T-cell (primary cell): ENCODE results near the gene HRNR. TPM values are rescaled to one million over a fixed set of nuclear protein-coding genes. Genes with fewer than 3 reads are reported as not detected.
"Not testable (repeated sequence)": the region's sequence is repeated elsewhere in the genome, so short reads cannot be mapped to it uniquely, and the experiment has no call there.

ENCODE experiments used
- ATAC-seq, 4 experiments: fragments of 200-7000 bp in 3 of 4; fragments of 150-1000 bp in 1 of 4; cut with Tn5 transposase; replicated peaks in 1 of 4; 1 replicate in 3 of 4; 2 replicates in 1 of 4; pipeline ENCODE4 v1.10.0; 2021; ENCODE audit warnings: moderate library complexity in 3 of 4, mild to moderate bottlenecking in 2 of 4, moderate number of reproducible peaks in 1 of 4
- CTCF ChIA-PET, 2 donors: fragments of 300-600 bp; sonication (Branson Sonifier 250); formaldehyde crosslinking; loops; one replicate each; lab custom pipeline; 2022; ENCODE audit warnings: antibody characterized with exemption in 2 of 2; lab: Charles Lee
- POLR2A ChIA-PET, 2 donors: fragments of 300-600 bp; sonication (Branson Sonifier 250); formaldehyde crosslinking; loops; one replicate each; lab custom pipeline; 2022; ENCODE audit warnings: antibody characterized with exemption in 2 of 2; lab: Charles Lee
- DNase-seq, 35 experiments: peaks; one replicate each; pipeline versions ENCODE4 v3.0.0 to v3.0.0-alpha.2; 2013 to 2023
- H3K27ac ChIP-seq: one replicate; pipeline ENCODE4 v1.5.1; 2013; ENCODE audit warnings: low read length
- H3K27me3 ChIP-seq, 2 experiments: replicated peaks in 1 of 2; 1 replicate in 1 of 2; 2 replicates in 1 of 2; pipeline versions ENCODE4 v1.6.1 to v1.7.0; 2013; ENCODE audit warnings: low read length in 1 of 2, mixed read lengths in 1 of 2; ENCODE audit not compliant: control insufficient read depth in 2 of 2, insufficient read depth in 2 of 2; ENCODE audit errors: extremely low read depth in 1 of 2
- H3K36me3 ChIP-seq, 2 donors: 1 replicate in 1 of 2; 2 replicates in 1 of 2; pipeline versions ENCODE4 v1.6.1 to v1.7.0; 2013; ENCODE audit warnings: low read length in 1 of 2; ENCODE audit not compliant: control insufficient read depth in 2 of 2, insufficient read depth in 1 of 2; ENCODE audit errors: extremely low read depth in 1 of 2
- H3K4me1 ChIP-seq, 2 experiments: 1 replicate in 1 of 2; 2 replicates in 1 of 2; pipeline versions ENCODE4 v1.6.1 to v1.7.0; 2013; ENCODE audit warnings: low read length in 2 of 2, mixed read lengths in 1 of 2; ENCODE audit not compliant: insufficient read depth in 2 of 2, control insufficient read depth in 1 of 2; ENCODE audit errors: extremely low read depth in 1 of 2
- H3K4me3 ChIP-seq, 2 donors: 1 replicate in 1 of 2; 2 replicates in 1 of 2; pipeline versions ENCODE4 v1.5.1 to v1.7.0; 2013; ENCODE audit warnings: mild to moderate bottlenecking in 2 of 2, low read length in 1 of 2, moderate library complexity in 1 of 2; ENCODE audit not compliant: control insufficient read depth in 1 of 2; ENCODE audit errors: extremely low read depth in 1 of 2
- H3K9me3 ChIP-seq: 2 replicates; pipeline ENCODE4 v1.7.0; 2013
- H3K27ac Mint-ChIP-seq, 2 donors: one replicate each; pipeline ENCODE4 v1.8.0; 2020 to 2021; ENCODE audit warnings: mild to moderate bottlenecking in 2 of 2, mixed read lengths in 2 of 2
- H3K27me3 Mint-ChIP-seq, 2 donors: one replicate each; pipeline ENCODE4 v1.8.0; 2021 to 2022; ENCODE audit warnings: mixed read lengths in 2 of 2
- H3K36me3 Mint-ChIP-seq: one replicate; pipeline ENCODE4 v1.8.0; 2021; ENCODE audit warnings: mixed read lengths
- H3K4me1 Mint-ChIP-seq, 3 donors: one replicate each; pipeline ENCODE4 v1.8.0; 2020 to 2022; ENCODE audit warnings: mixed read lengths in 3 of 3, mild to moderate bottlenecking in 1 of 3
- H3K4me3 Mint-ChIP-seq, 3 donors: one replicate each; pipeline ENCODE4 v1.8.0; 2020 to 2022; ENCODE audit warnings: mild to moderate bottlenecking in 3 of 3, mixed read lengths in 3 of 3, moderate library complexity in 3 of 3
- H3K9me3 Mint-ChIP-seq, 3 donors: one replicate each; pipeline ENCODE4 v1.8.0; 2020 to 2022; ENCODE audit warnings: mixed read lengths in 3 of 3
- WGBS: methylation state at CpG from one replicate; pipeline ENCODE4 v1.1.5; 2013; ENCODE audit warnings: missing lambda C conversion rate; ENCODE audit not compliant: insufficient coverage; 5-methylcytosine and 5-hydroxymethylcytosine counted together
- total RNA-seq, 35 experiments: library from RNA in 6 of 35; stranded (reverse) in 6 of 35; fragments of 120-200 nt in 1 of 35; gene quantifications; one replicate each; pipeline versions ENCODE4 v1.2.1 to v1.2.4 and lab custom pipeline; 2013 to 2026

Gene HRNR
- total RNA-seq, 5 donors from 2014 or later (not counting 1 experiment from before 2014, with no cell fraction given): not detected

- no peak overlapping the region for H3K4me3 Mint-ChIP-seq
- no peak overlapping the region for H3K27ac Mint-ChIP-seq
These were observed 5.1 kb downstream of the HRNR start for GRCh38 chr1:152218762-152219436.

GRCh38 chr1:152215604-152216003, 8.4 kb downstream of the HRNR start:
- H3K27ac ChIP-seq, H3K36me3 ChIP-seq, H3K36me3 Mint-ChIP-seq, H3K4me1 ChIP-seq, H3K9me3 Mint-ChIP-seq, H3K27me3 Mint-ChIP-seq, POLR2A ChIA-PET, H3K4me3 ChIP-seq, H3K4me3 Mint-ChIP-seq, H3K27ac Mint-ChIP-seq, H3K9me3 ChIP-seq, H3K4me1 Mint-ChIP-seq, ATAC-seq, CTCF ChIA-PET: not testable (repeated sequence)
- peaks cover 0 to 10% of the 10 kb centered on the region in 2 experiments for H3K27me3 ChIP-seq
- 82% methylated on average over 4 of the region's 13 CpGs for WGBS
- DNase-seq: peak in 8 of 35 experiments; percentile 3 to 38 (median 21)

More at GRCh38 chr1:152218762-152219436, 5.1 kb downstream of the HRNR start:
- Mint-ChIP-seq H3K4me1 (no peaks in the 10 kb centered on the region), H3K27me3 (peaks cover 4 to 5% of the 10 kb centered on the region in 2 donors), H3K36me3 (peaks cover 2% of the 10 kb centered on the region), H3K9me3 (peaks cover 0 to 3% (median 0%) of the 10 kb centered on the region in 3 donors)
- H3K4me3 ChIP-seq: no peak overlapping the region
- ChIA-PET POLR2A (no interaction called here), CTCF (no interaction called here)
- peaks cover 0 to 13% of the 10 kb centered on the region in 2 experiments for H3K27me3 ChIP-seq
- H3K36me3 ChIP-seq: no peaks in the 10 kb centered on the region
- ATAC-seq: no peak
- H3K27ac ChIP-seq: no peak overlapping the region
- DNase-seq: peak in 2 of 35 experiments; percentile 1 to 5
- WGBS: 91% methylated on average over 24 of the region's 24 CpGs
- no peaks in the 10 kb centered on the region for H3K9me3 ChIP-seq
- no peaks in the 10 kb centered on the region for H3K4me1 ChIP-seq

GRCh38 chr1:152214911-152215310, 9.1 kb downstream of the HRNR start:
- H3K4me1 ChIP-seq, H3K36me3 Mint-ChIP-seq, H3K9me3 Mint-ChIP-seq, H3K27ac Mint-ChIP-seq, H3K4me3 Mint-ChIP-seq, H3K36me3 ChIP-seq, H3K27me3 Mint-ChIP-seq, H3K27me3 ChIP-seq, H3K27ac ChIP-seq, H3K4me1 Mint-ChIP-seq, ATAC-seq, POLR2A ChIA-PET, CTCF ChIA-PET, H3K9me3 ChIP-seq, H3K4me3 ChIP-seq: not testable (repeated sequence)
- DNase-seq: peak in 7 of 35 experiments; percentile 2 to 28 (median 21)
- no CpG with 5 or more reads among the region's 21 CpGs for WGBS

GRCh38 chr1:152198982-152199381, 25.0 kb downstream of the HRNR start:
- Mint-ChIP-seq H3K4me3 (no peak overlapping the region), H3K27me3 (peaks cover 17 to 20% of the 10 kb centered on the region in 2 donors), H3K4me1 (no peaks in the 10 kb centered on the region), H3K27ac (no peak overlapping the region), H3K9me3 (no peaks in the 10 kb centered on the region), H3K36me3 (no peaks in the 10 kb centered on the region)
- H3K9me3 ChIP-seq: no peaks in the 10 kb centered on the region
- ChIA-PET POLR2A (no interaction called here), CTCF (no interaction called here)
- no peak overlapping the region for H3K27ac ChIP-seq
- no peaks in the 10 kb centered on the region for H3K4me1 ChIP-seq
- no peak for DNase-seq
- H3K36me3 ChIP-seq: no peaks in the 10 kb centered on the region
- no peak for ATAC-seq
- peaks cover 0 to 2% of the 10 kb centered on the region in 2 experiments for H3K27me3 ChIP-seq
- H3K4me3 ChIP-seq: no peak overlapping the region

GRCh38 chr1:152197361-152197941, 26.5 kb downstream of the HRNR start:
- CTCF ChIA-PET: interaction anchor here in 1 of 2 donors (0.7 kb wide), 1 partner anchor 9 kb away, joined by 3 read pairs; no protein-coding TSS in a partner anchor

GRCh38 chr1:152191711-152192110, 32.3 kb downstream of the HRNR start:
- ChIA-PET CTCF (interaction anchor here in 1 of 2 donors (0.6 to 2.8 kb wide), 4 partner anchors 17 to 267 kb away, joined by 3 to 23 read pairs (median 4); no protein-coding TSS in a partner anchor), POLR2A (no interaction called here)
- no peak for ATAC-seq
- Mint-ChIP-seq H3K9me3 (no peaks in the 10 kb centered on the region), H3K4me1 (peaks cover 0 to 6% (median 5%) of the 10 kb centered on the region in 3 donors), H3K27ac (no peak overlapping the region), H3K4me3 (no peak overlapping the region), H3K36me3 (no peaks in the 10 kb centered on the region), H3K27me3 (peaks cover 0 to 2% of the 10 kb centered on the region in 2 donors)
- Histone ChIP-seq H3K4me1 (peaks cover 0 to 13% of the 10 kb centered on the region in 2 experiments), H3K27me3 (peaks cover 3 to 8% of the 10 kb centered on the region in 2 experiments), H3K36me3 (no peaks in the 10 kb centered on the region), H3K27ac (no peak overlapping the region), H3K4me3 (no peak overlapping the region), H3K9me3 (no peaks in the 10 kb centered on the region)
- DNase-seq: no peak

More at GRCh38 chr1:152197361-152197941, 26.5 kb downstream of the HRNR start:
- POLR2A ChIA-PET: no interaction called here
- H3K36me3 ChIP-seq: no peaks in the 10 kb centered on the region
- H3K27me3 ChIP-seq: peaks cover 0 to under 1% of the 10 kb centered on the region in 2 experiments
- DNase-seq: no peak
- Mint-ChIP-seq H3K9me3 (no peaks in the 10 kb centered on the region), H3K36me3 (no peaks in the 10 kb centered on the region), H3K4me1 (no peaks in the 10 kb centered on the region), H3K27ac (no peak overlapping the region), H3K4me3 (no peak overlapping the region), H3K27me3 (peaks cover 17 to 20% of the 10 kb centered on the region in 2 donors)
- no peak overlapping the region for H3K27ac ChIP-seq
- no peak for ATAC-seq
- no peaks in the 10 kb centered on the region for H3K9me3 ChIP-seq
- H3K4me1 ChIP-seq: no peaks in the 10 kb centered on the region
- H3K4me3 ChIP-seq: no peak overlapping the region
